HepG2 (cell line): ENCODE measurements around the gene CFAP100. TPM values are rescaled to one million over a fixed set of nuclear protein-coding genes. Genes with fewer than 3 reads are reported as not detected.

Experiments used
- ATAC-seq: fragments of 200-7000 bp; cut with Tn5 transposase; 3 replicates; pipeline ENCODE4 v1.9.1; 2020; ENCODE audit warnings: mild to moderate bottlenecking, moderate library complexity
- BruUV-seq: library from RNA; stranded (reverse); fragments of 400-500 nt; replicated peaks from 2 replicates; lab custom pipeline; 2021; lab: Mats Ljungman, UMichigan
- CTCF ChIA-PET: fragments of 300-600 bp; formaldehyde crosslinking; extraction: SDS; loops from one replicate; lab custom pipeline; 2021; ENCODE audit warnings: low total read pairs, inconsistent platforms, low intra/inter-chr PET ratio; lab: Yijun Ruan, JAX
- POLR2A ChIA-PET: fragments of 350-600 bp; sonication (Branson Sonifier 250); formaldehyde crosslinking; loops from one replicate; lab custom pipeline; 2020; ENCODE audit warnings: antibody characterized with exemption, inconsistent platforms; lab: Yijun Ruan, JAX
- DNase-seq: peaks from one replicate; pipeline ENCODE4 v3.0.0-alpha.2; 2015; ENCODE audit warnings: low spot score
- FAIRE-seq: peaks from 3 replicates; lab custom pipeline; 2011; peaks lifted over from hg19 to GRCh38; lab: Jason Lieb, UNC
- H2AFZ ChIP-seq: one replicate; pipeline ENCODE4 v1.6.1; 2011; ENCODE audit warnings: low read length, inconsistent platforms
- H3K27ac ChIP-seq: fragments of 300-600 bp; 3 replicates; pipeline ENCODE4 v1.8.0; 2011; ENCODE audit warnings: mixed run types, mild to moderate bottlenecking, mixed read lengths, low read length, inconsistent platforms; ENCODE audit not compliant: insufficient read depth; ENCODE audit errors: extremely low read length
- H3K27me3 ChIP-seq, 2 experiments: fragments of 200-600 bp in 1 of 2; 2 replicates in 1 of 2; 3 replicates in 1 of 2; pipeline versions ENCODE4 v1.6.0 to v1.8.0; 2011; ENCODE audit warnings: low read length in 2 of 2, mild to moderate bottlenecking in 2 of 2, moderate library complexity in 2 of 2, inconsistent platforms in 1 of 2; ENCODE audit not compliant: insufficient read depth in 2 of 2, control insufficient read depth in 1 of 2
- H3K36me3 ChIP-seq, 2 experiments: fragments of 200-600 bp in 1 of 2; replicated peaks in 1 of 2; 2 replicates in 1 of 2; 3 replicates in 1 of 2; pipeline versions ENCODE4 v1.5.1 to v1.8.0; 2011; ENCODE audit warnings: low read length in 2 of 2, inconsistent platforms in 1 of 2; ENCODE audit not compliant: insufficient read depth in 2 of 2, control insufficient read depth in 1 of 2
- H3K4me1 ChIP-seq: 2 replicates; pipeline ENCODE4 v1.5.1; 2012; ENCODE audit warnings: low read length, inconsistent platforms; ENCODE audit not compliant: insufficient read depth
- H3K4me2 ChIP-seq: 2 replicates; pipeline ENCODE4 v1.6.0; 2011; ENCODE audit warnings: low read depth, low read length, inconsistent platforms
- H3K4me3 ChIP-seq, 3 experiments: fragments of 200-600 bp in 1 of 3; sonication (generic), shearing (Covaris generic) in 1 of 3; replicated peaks in 1 of 3; 2 replicates each; pipeline ENCODE4 v1.5.1; 2011 to 2016; ENCODE audit warnings: low read length in 3 of 3, inconsistent platforms in 2 of 3, low read depth in 2 of 3, mild to moderate bottlenecking in 2 of 3, control low read depth in 1 of 3, mixed read lengths in 1 of 3; ENCODE audit not compliant: insufficient read depth in 1 of 3
- H3K79me2 ChIP-seq: one replicate; pipeline ENCODE4 v1.6.1; 2011; ENCODE audit warnings: low read length, inconsistent platforms; ENCODE audit not compliant: insufficient read depth
- H3K9ac ChIP-seq: 2 replicates; pipeline ENCODE4 v1.6.0; 2011; ENCODE audit warnings: mild to moderate bottlenecking, low read depth, low read length, inconsistent platforms; ENCODE audit not compliant: insufficient read depth
- H3K9me3 ChIP-seq: 2 replicates; pipeline ENCODE4 v1.5.1; 2012; ENCODE audit warnings: mild to moderate bottlenecking, low read length
- H4K20me1 ChIP-seq: 2 replicates; pipeline ENCODE4 v1.6.0; 2011; ENCODE audit warnings: inconsistent platforms, mild to moderate bottlenecking, low read length, moderate library complexity; ENCODE audit not compliant: insufficient read depth
- ARNTL ChIP-seq: sonication (generic); formaldehyde crosslinking; IDR thresholded peaks from 2 replicates; pipeline ENCODE4 v1.4.0; 2020; ENCODE audit warnings: mild to moderate bottlenecking, missing genetic modification reagents
- HDAC6 ChIP-seq: fragments of 200-600 bp; sonication (generic); IDR thresholded peaks from 2 replicates; pipeline ENCODE4 v1.7.0; 2017; ENCODE audit warnings: mild to moderate bottlenecking, antibody characterized with exemption, low read length, low read depth
- MIER3 ChIP-seq: IDR thresholded peaks from 2 replicates; pipeline ENCODE4 v1.6.1; 2016; ENCODE audit warnings: missing compliant biosample characterization, borderline replicate concordance
- RARG ChIP-seq: sonication (generic); formaldehyde crosslinking; IDR thresholded peaks from 2 replicates; pipeline ENCODE4 v1.4.0; 2020; ENCODE audit warnings: low read depth, mild to moderate bottlenecking, missing genetic modification reagents
- TOPORS ChIP-seq: sonication (generic); formaldehyde crosslinking; IDR thresholded peaks from 2 replicates; pipeline ENCODE4 v1.8.0; 2023; ENCODE audit warnings: mild to moderate bottlenecking, missing genetic modification reagents
- ZBTB1 ChIP-seq: sonication (generic); formaldehyde crosslinking; IDR thresholded peaks from 2 replicates; pipeline ENCODE4 v1.4.0; 2020; ENCODE audit warnings: missing genetic modification reagents, borderline replicate concordance
- ZC3H4 ChIP-seq: sonication (generic); formaldehyde crosslinking; IDR thresholded peaks from 2 replicates; pipeline ENCODE4 v1.4.0; 2020; ENCODE audit warnings: missing genetic modification reagents, borderline replicate concordance
- ZNF878 ChIP-seq: sonication (generic); formaldehyde crosslinking; IDR thresholded peaks from 2 replicates; pipeline ENCODE4 v1.8.1; 2023; ENCODE audit warnings: mild to moderate bottlenecking, missing genetic modification reagents, moderate library complexity
- WGBS: methylation state at CpG from one replicate; pipeline ENCODE4 v1.1.6; 2017; ENCODE audit warnings: low lambda C conversion rate; 5-methylcytosine and 5-hydroxymethylcytosine counted together
- in situ Hi-C: cut with HindIII; loops from 2 replicates; pipeline ENCODE4 v1.10.0; 2017; ENCODE audit warnings: low pct_unique_long_range_greater_than_20kb; ENCODE audit not compliant: extremely low pct_ligation_motif_present
- intact Hi-C: fragments of 100-400 bp; cut with micrococcal nuclease; formaldehyde crosslinking; loops from one replicate; pipeline ENCODE4 v1.10.0; 2022; ENCODE audit not compliant: unreplicated experiment
- polyA plus RNA-seq, 8 experiments: library from polyadenylated mRNA; depleted of rRNA in 3 of 8; stranded (reverse) in 7 of 8; unstranded in 1 of 8; fragments of >200 nt; fragmentation: Illumina TruSeq in 4 of 8; extraction: Trizol in 4 of 8; gene quantifications; 2 replicates each; pipeline versions ENCODE4 v1.2.1 to v1.2.3, GENCODE V29; 2011 to 2016; ENCODE audit warnings: low read depth in 4 of 8, missing spikeins in 1 of 8, mixed read lengths in 1 of 8; ENCODE audit not compliant: insufficient read depth in 1 of 8
- total RNA-seq, 5 experiments: library from RNA; depleted of rRNA; stranded (reverse); fragments of >200 nt; fragmentation: Illumina TruSeq; extraction: Trizol; gene quantifications; 2 replicates each; pipeline ENCODE4 v1.2.3, GENCODE V29; 2016; ENCODE audit warnings: low read depth in 1 of 5

CFAP100 gene
- total and polyA plus RNA-seq, 2 of the 13 experiments (the other 11 are each of a cell fraction or from before 2014, with no cell fraction given), result 0.32 TPM; not detected in 1

GRCh38 chr3:126391631-126392030, 3.1 kb upstream of the CFAP100 start:
- no peak overlapping the region for H3K4me3 ChIP-seq
- no peaks in the 10 kb centered on the region for H4K20me1 ChIP-seq
- no peaks in the 10 kb centered on the region for H3K36me3 ChIP-seq
- in situ Hi-C loops, result loop anchor here (5.0 kb wide), 1 partner anchor 144 kb away; no protein-coding TSS in a partner anchor
- no peaks in the 10 kb centered on the region for H3K9me3 ChIP-seq
- TF ChIP-seq ARNTL (CRISPR knock-in tag), result no peak
- TF ChIP-seq HDAC6, result no peak
- TF ChIP-seq TOPORS (CRISPR knock-in tag), result no peak
- TF ChIP-seq, all 625 proteins: peak for 0
- Histone ChIP-seq H3K4me1 (peaks cover 13% of the 10 kb centered on the region), H3K79me2 (no peaks in the 10 kb centered on the region), H3K27ac (no peak overlapping the region), H3K9ac (no peak overlapping the region), H2AFZ (no peak overlapping the region), H3K27me3 (peaks cover 0 to 27% of the 10 kb centered on the region in 2 experiments; a peak in 2 of 5 replicates), H3K4me2 (no peak overlapping the region)
- FAIRE-seq (no peak), DNase-seq (no peak), ATAC-seq (no peak)
- ChIA-PET POLR2A (no interaction called here), CTCF (interaction anchor here (0.7 kb wide), 1 partner anchor 146 kb away, joined by 5 read pairs; no protein-coding TSS in a partner anchor)
- no TSS peak for BruUV-seq
- intact Hi-C loops, result no loop called here
- WGBS, result 0% methylated on average over 1 of the region's 1 CpG

- TF ChIP-seq MIER3 (CRISPR knock-in tag), result no peak
- no peak for TF ChIP-seq RARG (CRISPR knock-in tag)
- TF ChIP-seq ZBTB1, result no peak
- no peak for TF ChIP-seq ZNF878
- no peak for TF ChIP-seq ZC3H4 (CRISPR knock-in tag)
- no peaks in the 10 kb centered on the region for H3K9me3 ChIP-seq
- no peak overlapping the region for H2AFZ ChIP-seq
- 47% methylated on average over 12 of the region's 12 CpGs for WGBS
- FAIRE-seq, result no peak
- no peak overlapping the region for H3K4me3 ChIP-seq
- ChIA-PET POLR2A (no interaction called here), CTCF (no interaction called here)
- no peak overlapping the region for H3K9ac ChIP-seq
- H3K27ac ChIP-seq, result no peak overlapping the region
- no peak for ATAC-seq
- H3K4me1 ChIP-seq, result peaks cover 13% of the 10 kb centered on the region
- in situ Hi-C loops (loop anchor here (5.0 kb wide), 1 partner anchor 145 kb away; no protein-coding TSS in a partner anchor), intact Hi-C loops (no loop called here)
- BruUV-seq, result no TSS peak
- no peak for DNase-seq
- H3K4me2 ChIP-seq, result no peak overlapping the region
- H3K27me3 ChIP-seq, result peaks cover 0 to 29% of the 10 kb centered on the region in 2 experiments; a peak in 2 of 5 replicates
- no peaks in the 10 kb centered on the region for H4K20me1 ChIP-seq
- H3K79me2 ChIP-seq, result no peaks in the 10 kb centered on the region
- H3K36me3 ChIP-seq, result no peaks in the 10 kb centered on the region
Measured at GRCh38 chr3:126392246-126392645, 2.5 kb upstream of the CFAP100 start.
